C4-2B (cell line): ENCODE data around the gene QTRT2.

Experiments used
- CTCF ChIP-seq: fragments of 450-650 bp; conservative IDR thresholded peaks from 2 replicates; pipeline ENCODE4 v1.5.1; 2017; ENCODE audit warnings: mild to moderate bottlenecking
- ZFX ChIP-seq: fragments of 450-650 bp; IDR thresholded peaks from 2 replicates; pipeline ENCODE4 v1.6.1; 2017

- TF ChIP-seq CTCF: no peak
- no peak for TF ChIP-seq ZFX
These were observed 46.6 kb downstream of the QTRT2 start for GRCh38 chr3:114103181-114103580.
